BE2C (cell line): ENCODE results near the gene CYP19A1.

Experiments
- DNase-seq: peaks from one replicate; pipeline ENCODE4 v3.0.0-alpha.2; 2020
- H3K27me3 ChIP-seq: fragments of 250-450 bp; sonication (Bioruptor Pico); 2 replicates; pipeline ENCODE4 v1.5.1; 2020; ENCODE audit warnings: mild to moderate bottlenecking
- H3K36me3 ChIP-seq: fragments of 250-450 bp; sonication (Bioruptor Pico); 2 replicates; pipeline ENCODE4 v1.5.1; 2020; ENCODE audit warnings: mild to moderate bottlenecking
- H3K4me1 ChIP-seq: fragments of 250-450 bp; sonication (Bioruptor Pico); 2 replicates; pipeline ENCODE4 v1.5.1; 2020
- H3K4me3 ChIP-seq: 2 replicates; pipeline ENCODE4 v1.5.1; 2011; ENCODE audit warnings: low read depth, low read length
- H3K9me3 ChIP-seq: fragments of 250-450 bp; sonication (Bioruptor Pico); 2 replicates; pipeline ENCODE4 v1.5.1; 2020
- TF ChIP-seq, protein P1 (sequence below): IDR thresholded peaks from 2 replicates; pipeline ENCODE4 v1.5.1; 2012; ENCODE audit warnings: mild to moderate bottlenecking, low read depth, low read length

Gene CYP19A1

DNA sequence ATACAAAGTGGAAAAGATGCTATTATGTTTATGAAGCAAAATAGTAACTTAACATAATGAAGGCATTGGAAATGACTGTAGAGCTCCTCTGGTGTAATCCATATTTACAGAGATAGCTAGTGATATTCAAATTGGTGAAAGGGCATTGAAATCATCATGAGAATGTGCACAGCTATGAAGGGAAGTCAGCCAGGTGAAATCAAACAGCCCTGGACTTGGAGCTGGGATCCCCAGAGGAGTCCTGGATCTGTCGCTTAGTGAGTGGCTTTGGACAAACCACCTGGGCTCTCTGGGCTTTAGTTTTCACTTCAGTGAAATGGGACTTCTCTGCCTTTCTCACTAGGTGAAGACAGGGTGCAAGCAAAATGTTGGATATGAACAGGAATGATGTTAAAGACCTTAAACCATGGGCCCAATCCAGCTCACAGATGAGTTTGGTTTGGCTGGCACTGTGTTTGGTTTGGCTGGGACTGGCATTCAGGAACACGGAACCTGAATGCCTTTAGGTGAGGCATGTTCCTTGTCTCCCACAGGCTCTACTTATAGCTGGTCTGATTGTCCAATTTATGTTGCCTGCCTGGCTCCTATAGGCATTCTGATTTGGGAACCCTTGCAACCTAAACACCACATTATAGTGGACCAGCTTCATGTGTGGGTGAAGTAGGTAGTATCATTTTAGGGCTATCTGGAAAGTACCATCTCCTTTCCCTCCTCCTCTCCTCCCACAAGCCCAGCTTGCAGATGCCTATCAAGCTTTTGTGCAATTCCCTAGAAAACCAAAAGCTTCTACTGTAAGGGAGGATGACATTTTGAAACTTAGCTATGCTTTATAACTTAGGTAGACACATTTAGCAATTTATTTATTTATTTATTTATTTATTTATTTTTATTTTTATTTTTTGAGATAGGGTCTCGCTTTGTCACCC lies 133.1 kb downstream of the CYP19A1 start:
- H3K4me3 ChIP-seq: no peak overlapping the region
- H3K27me3 ChIP-seq: no peaks in the 10 kb centered on the region; the same call in none of the 2 replicates
- no peaks in the 10 kb centered on the region for H3K36me3 ChIP-seq
- no peaks in the 10 kb centered on the region for H3K9me3 ChIP-seq
- DNase-seq: no peak
- TF ChIP-seq, protein P1, sequence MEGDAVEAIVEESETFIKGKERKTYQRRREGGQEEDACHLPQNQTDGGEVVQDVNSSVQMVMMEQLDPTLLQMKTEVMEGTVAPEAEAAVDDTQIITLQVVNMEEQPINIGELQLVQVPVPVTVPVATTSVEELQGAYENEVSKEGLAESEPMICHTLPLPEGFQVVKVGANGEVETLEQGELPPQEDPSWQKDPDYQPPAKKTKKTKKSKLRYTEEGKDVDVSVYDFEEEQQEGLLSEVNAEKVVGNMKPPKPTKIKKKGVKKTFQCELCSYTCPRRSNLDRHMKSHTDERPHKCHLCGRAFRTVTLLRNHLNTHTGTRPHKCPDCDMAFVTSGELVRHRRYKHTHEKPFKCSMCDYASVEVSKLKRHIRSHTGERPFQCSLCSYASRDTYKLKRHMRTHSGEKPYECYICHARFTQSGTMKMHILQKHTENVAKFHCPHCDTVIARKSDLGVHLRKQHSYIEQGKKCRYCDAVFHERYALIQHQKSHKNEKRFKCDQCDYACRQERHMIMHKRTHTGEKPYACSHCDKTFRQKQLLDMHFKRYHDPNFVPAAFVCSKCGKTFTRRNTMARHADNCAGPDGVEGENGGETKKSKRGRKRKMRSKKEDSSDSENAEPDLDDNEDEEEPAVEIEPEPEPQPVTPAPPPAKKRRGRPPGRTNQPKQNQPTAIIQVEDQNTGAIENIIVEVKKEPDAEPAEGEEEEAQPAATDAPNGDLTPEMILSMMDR: no peak
- no peaks in the 10 kb centered on the region for H3K4me1 ChIP-seq

DNA sequence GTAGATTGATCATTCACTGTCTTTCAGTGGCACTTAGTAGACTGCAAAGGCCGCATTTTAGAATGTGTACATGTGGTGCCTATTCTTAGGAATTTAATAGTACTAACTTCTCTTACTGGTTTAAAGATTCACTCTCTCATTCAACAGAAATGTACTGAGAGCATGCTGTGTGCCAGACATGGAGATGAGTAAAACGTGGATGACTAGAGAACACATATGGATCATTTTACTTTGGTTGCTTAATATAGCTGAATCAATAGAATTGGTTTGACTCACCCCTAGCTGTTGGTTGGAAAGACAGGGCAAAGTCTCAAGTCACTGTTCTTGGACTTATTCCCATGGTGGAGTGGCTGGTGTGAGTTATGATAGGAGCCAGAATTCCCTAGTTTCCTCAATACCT lies 134.6 kb downstream of the CYP19A1 start:
- H3K4me3 ChIP-seq: no peak overlapping the region
- no peak for DNase-seq
- no peaks in the 10 kb centered on the region for H3K9me3 ChIP-seq
- H3K36me3 ChIP-seq: no peaks in the 10 kb centered on the region
- H3K4me1 ChIP-seq: no peaks in the 10 kb centered on the region
- H3K27me3 ChIP-seq: peaks cover 6% of the 10 kb centered on the region
- TF ChIP-seq, protein P1: no peak

DNA sequence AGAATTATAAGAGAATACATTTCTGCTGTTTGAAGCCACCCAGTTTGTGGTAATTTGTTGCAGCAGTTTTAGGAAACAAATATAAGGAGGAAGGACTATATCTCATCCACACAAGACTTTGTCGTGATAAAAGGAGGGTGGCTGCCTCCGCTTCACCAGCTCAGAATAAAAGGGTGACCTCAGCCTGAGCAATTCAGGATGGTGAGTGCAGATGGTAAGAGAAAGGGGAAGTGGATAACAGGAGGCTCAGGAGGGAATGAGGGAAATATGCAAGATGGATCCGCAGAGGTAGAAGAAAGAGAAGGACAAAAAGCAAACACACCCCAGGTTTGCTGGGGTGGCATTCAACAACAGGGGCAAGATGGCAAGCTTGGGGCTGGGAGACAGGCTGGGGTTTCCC lies 135.6 kb downstream of the CYP19A1 start:
- DNase-seq: no peak
- no peak overlapping the region for H3K4me3 ChIP-seq
- TF ChIP-seq, protein P1: no peak
- no peaks in the 10 kb centered on the region for H3K36me3 ChIP-seq
- H3K27me3 ChIP-seq: peaks cover 6% of the 10 kb centered on the region
- H3K4me1 ChIP-seq: no peaks in the 10 kb centered on the region
- H3K9me3 ChIP-seq: no peaks in the 10 kb centered on the region

DNA sequence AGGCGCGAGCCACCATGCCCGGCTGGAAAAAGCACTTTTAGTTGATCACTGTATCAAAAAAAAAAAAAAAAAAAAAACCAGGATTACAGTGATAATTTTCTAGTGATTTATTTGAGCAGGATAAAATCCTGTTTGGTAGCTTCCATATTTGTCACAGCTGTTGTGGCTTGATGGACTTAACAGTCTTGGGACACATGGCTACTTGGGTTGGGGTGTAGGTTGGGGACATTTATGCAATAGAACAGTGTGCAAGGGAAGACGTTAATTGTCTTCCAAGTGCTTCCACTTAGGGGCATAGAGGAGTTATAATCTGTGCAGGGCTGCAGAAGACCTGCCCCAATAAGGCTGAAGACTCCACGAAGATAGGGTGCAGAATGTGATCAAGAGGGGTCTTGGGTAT lies 136.8 kb downstream of the CYP19A1 start:
- H3K4me3 ChIP-seq: no peak overlapping the region
- H3K9me3 ChIP-seq: no peaks in the 10 kb centered on the region
- TF ChIP-seq, protein P1: no peak
- H3K27me3 ChIP-seq: peaks cover 15% of the 10 kb centered on the region
- DNase-seq: no peak
- no peaks in the 10 kb centered on the region for H3K36me3 ChIP-seq
- no peaks in the 10 kb centered on the region for H3K4me1 ChIP-seq

DNA sequence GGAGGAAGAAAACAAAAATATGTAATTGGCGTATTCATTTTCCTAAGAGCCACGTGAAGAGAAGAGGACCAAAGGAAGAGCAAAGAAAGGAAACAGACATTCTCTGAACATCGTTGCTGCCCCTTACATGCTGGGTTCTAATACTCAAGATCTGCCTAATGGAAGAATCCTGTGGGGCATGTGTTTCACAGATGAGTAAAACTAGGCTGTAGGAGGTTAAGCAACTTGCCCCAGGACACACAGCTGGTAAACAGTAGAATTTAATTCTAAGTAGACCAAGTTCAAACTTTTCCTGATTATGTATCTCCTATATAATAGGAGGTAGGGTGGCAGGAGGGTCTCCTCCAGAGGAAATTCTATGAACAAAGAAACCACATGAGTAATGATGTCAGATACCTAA lies 137.6 kb downstream of the CYP19A1 start:
- TF ChIP-seq, protein P1: no peak
- no peak for DNase-seq
- Histone ChIP-seq H3K36me3 (no peaks in the 10 kb centered on the region), H3K27me3 (peaks cover 16% of the 10 kb centered on the region), H3K9me3 (no peaks in the 10 kb centered on the region), H3K4me3 (no peak overlapping the region), H3K4me1 (no peaks in the 10 kb centered on the region)

DNA sequence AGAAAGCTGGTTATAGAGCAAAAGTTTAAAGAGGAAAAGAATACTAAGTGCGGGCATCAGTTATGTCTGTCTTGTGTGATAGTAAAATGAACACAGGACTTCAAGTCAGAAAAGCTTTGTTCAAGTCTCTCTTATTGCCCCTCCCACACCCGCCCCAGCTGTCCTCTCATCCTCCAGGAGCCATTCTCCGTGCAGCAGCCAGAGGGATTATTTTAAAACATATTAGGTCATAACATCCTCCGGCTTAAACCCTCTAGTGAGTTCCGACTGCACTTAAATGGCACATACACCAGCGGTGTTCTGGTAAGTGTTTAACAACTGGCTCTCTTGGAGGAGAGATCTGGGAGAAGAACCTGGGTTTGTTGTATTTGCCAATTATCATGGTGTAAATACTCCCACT lies 138.9 kb downstream of the CYP19A1 start:
- H3K4me1 ChIP-seq: no peaks in the 10 kb centered on the region
- H3K36me3 ChIP-seq: no peaks in the 10 kb centered on the region
- no peaks in the 10 kb centered on the region for H3K9me3 ChIP-seq
- TF ChIP-seq, protein P1: no peak
- H3K27me3 ChIP-seq: peaks cover 22% of the 10 kb centered on the region
- no peak overlapping the region for H3K4me3 ChIP-seq
- no peak for DNase-seq
